ENCODE results near the gene CPLANE1.
"Not testable (repeated sequence)": the region's sequence is repeated elsewhere in the genome, so short reads cannot be mapped to it uniquely, and the experiment has no call there.

CPLANE1 gene

GRCh38 chr5:37207802-37208201 lies 41.4 kb downstream of the CPLANE1 start:
- DNase-seq: no peak

GRCh38 chr5:37206736-37207135 lies 42.4 kb downstream of the CPLANE1 start:
- no peak for DNase-seq

DNA sequence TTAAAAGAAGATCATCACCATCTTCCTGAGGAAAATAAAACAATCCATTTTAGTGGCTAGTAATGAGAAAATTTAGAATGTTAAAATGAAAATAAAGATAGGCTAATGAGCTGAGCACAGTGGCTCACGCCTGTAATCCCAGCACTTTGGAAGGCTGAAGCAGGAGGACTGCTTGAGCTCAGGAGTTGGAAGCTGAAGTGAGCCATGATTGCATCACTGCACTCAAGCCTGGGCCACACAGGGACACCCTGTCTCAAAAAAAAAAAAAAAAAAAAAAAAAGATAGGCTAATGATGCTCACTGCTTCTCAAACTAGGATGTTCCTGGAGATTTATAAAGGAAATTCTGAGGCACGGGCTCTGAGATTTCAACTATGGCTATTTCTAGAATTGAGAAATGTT lies 50.3 kb downstream of the CPLANE1 start:
- DNase-seq: no peak

- DNase-seq: no peak
Measured at GRCh38 chr5:37198061-37198460, 51.1 kb downstream of the CPLANE1 start.

DNA sequence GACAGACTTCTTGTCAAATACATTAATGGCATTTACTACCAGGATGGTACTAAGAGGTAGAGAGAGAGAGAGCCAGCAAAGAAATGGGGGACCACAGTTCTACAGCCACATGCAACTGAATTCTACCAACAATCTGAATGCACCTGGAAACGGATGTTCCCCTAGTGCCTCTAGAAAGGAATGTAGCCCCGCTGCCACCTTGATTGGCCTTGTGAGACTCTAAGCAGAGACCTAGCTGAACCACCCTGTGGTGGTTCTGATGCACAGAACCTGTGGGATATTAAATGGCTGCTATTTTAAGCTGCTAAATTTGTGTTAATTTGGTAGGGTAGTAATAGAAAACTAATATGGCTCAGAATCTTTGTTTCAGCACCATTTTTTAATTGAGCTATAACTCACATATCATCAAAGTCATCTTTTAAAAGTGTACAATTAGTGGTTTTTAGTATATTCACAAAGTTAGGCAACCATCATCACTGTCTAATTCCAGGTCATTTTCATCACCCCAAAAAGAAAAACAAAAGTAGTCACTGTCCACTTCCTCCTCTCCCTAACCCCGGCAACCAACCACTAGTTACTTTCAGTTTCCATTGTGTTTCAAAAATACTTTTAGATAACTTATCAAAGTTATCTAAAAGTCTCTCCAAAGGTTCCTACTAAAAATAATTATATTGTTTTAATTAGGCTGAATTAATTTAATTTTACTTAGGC lies 51.7 kb downstream of the CPLANE1 start:
- DNase-seq: no peak

DNA sequence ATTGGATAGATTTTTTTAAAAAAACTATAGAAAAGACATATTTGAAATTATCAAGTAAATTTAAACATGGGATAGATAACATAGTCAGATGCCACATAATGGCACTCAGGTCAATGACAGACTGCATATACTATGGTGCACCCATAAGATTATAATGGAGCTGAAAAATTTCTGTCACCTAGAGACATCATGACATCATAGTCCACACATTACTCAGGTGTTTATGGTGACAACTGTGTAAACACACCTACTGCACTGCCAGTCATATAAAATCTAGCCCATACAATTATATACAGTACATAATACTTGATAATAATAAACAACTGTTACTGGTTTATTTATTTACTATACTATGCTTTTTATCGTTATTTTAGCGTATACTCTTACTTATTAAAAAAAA lies 58.6 kb downstream of the CPLANE1 start:
- no peak for DNase-seq

DNA sequence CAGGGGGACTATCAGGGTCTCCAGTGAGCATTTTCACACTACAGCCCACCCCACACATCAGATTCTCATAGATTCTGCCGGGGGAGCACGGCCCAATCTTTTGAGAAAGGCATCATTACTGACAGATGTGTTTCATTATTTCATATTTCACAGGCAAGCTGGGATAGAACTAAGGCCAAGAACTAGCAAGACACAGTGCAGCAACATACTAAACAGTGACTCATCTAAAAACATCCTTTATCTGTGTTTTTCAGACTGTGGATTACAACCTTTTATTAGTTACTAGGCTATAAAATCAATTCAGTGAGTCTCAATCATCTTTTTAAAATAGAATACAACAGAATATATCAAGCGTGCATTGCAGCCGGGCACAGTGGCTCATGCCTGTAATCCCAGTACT lies 59.8 kb downstream of the CPLANE1 start:
- no peak for DNase-seq

DNA sequence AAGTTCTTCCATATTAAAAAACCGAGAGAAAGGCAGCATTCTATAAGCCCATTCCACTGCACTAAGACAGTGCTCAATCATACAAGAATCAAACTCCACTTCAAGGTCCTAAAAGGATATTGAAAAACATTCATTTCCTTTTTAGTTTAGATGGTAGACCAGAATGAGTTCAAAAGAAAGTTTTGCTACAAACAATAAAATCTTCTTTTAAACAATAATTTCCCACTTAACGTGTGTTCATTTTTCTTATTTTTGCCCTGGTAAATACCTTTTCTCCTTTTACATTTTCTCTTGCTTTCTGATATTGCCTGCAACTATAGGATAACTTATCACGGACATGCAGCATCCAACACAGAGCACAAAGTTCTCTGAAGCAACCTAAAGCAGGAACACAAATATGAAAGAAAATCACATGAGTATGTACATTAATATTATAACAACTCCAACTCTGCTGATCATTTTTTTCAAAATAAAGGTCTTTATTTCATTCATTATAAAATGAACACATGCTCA lies 61.7 kb downstream of the CPLANE1 start:
- no peak for DNase-seq

GRCh38 chr5:37184748-37185364 lies 64.3 kb downstream of the CPLANE1 start:
- DNase-seq: no peak

DNA sequence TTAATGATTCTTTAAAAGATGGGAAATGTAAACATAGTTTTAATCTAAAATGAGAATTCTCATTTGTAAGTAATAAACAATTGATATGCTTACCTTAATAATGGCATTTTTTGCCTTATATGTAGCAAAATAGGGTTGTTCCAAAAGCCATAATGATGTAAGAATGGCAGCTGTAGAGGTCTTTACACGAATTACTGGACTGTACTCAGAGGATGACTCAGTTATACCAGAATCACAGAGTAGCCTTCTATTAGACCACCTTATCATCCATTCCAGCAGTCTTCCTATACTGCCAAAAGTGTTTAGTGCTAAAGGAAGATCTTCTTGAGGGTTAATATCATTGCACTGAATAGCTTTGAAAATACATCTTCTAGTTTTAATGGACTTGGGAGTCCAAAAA lies 66.5 kb downstream of the CPLANE1 start:
- DNase-seq: no peak

DNA sequence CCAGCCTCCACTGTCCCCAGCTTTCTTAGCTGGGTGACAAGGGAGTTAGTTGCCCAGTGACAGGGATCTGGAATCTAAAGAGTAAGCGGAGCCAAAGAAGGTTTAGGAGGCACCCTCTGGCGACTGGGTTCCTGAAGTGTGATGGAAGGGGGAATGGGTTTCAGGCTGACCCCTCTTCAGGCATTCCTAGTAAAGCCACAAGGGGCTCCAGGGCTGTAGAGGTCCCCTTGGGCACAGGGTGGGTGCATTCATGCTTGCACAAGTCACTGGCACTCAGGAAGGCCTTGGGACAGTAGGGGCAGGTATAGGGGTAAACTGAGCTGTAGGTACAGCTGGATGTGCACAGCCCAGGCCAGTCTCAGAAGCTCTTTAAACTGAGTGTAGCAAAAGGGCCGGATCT lies 74.2 kb downstream of the CPLANE1 start:
- no peak for DNase-seq

DNA sequence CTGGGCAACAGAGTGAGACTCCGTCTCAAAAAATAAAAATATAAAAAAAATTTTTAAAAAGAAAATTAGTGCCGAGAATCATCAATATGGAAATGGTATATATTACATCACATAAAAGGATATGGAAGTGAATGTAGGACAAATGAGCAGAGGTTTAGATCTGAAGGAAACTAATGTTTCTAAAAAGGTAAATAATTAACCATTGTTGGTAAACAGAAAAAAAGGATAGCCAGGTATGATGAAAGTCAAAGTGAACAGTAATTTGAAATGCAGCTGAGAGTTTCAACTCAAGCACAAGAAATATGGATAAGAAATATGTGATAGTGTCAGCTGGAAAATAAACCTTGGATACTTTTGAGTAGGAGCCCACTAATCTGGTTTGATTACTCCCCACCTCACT lies 76.2 kb downstream of the CPLANE1 start:
- no peak for DNase-seq

- no peak for DNase-seq
Measured at GRCh38 chr5:37170856-37171255, 78.3 kb downstream of the CPLANE1 start.

GRCh38 chr5:37166197-37166596 lies 83.0 kb downstream of the CPLANE1 start:
- no peak for DNase-seq

DNA sequence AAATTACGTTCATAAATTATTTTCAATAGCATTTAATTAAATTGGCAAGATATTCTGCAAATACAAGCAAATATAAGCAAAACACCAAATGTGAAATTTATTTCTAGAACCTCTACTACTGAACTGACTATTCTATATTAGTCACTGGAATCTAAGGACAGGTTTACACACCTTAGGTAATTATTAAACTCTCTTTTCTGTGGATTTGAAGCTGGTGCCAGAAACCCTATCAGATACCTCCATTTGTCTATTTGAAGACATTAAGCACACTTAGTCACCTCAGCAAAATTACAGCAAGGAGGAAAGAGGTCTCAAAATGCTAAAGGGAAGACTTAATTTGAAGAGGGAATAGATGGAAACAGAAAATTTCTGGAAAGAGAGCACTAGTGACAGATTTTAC lies 83.4 kb downstream of the CPLANE1 start:
- no peak for DNase-seq

- no peak for DNase-seq
Measured at GRCh38 chr5:37153661-37154060, 95.5 kb downstream of the CPLANE1 start.

DNA sequence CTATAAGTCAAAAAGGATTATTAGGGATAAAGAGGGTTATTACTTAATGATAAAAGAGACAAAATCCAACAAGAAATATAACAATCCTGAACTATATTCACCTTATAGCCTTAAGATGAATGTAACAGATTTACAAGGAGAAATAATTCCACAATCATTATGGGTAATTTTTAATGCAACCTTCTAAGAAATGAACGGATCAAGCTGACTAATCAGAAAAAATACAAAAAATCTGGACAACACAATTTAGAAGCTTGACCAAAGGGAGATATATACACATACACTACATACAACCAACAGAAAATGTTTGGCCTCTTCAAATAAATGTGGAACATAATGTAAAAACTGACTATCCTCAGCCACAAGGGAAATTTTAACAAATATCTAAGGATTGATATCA lies 102.3 kb downstream of the CPLANE1 start:
- DNase-seq: no peak

DNA sequence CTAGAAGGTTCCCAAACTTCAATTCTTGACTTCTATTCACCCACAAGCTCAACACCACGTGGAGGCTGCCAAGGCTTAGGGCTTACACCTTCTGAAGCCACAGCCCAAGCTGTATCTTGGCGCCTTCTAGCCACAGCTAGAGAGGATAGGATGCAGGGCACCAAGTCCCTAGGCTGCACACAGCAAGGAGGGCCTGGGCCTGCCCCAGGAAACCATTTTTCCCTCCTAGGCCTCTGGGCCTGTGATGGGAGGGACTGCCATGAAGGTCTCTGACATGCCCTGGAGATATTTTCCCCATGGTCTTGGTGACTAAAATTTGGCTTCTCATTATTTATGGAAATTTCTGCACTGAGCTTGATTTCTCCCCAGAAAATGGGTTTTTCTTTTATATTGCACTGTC lies 112.5 kb downstream of the CPLANE1 start:
- DNase-seq: no peak

DNA sequence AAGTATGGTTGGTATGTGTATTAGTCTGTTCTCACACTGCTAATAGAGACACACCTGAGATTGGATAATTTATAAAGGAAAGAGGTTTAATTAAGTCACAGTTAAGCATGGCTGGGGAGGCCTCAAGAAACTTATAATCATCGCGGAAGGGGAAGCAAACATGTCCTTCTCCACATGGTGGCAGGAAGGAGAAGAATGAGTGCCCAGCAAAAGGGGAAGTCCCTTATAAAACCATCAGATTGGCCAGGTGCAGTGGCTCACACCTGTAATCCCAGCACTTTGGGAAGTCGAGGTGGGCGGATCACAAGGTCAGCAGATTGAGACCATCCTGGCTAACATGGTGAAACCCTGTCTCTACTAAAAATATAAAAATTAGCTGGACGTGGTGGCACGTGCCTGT lies 113.9 kb downstream of the CPLANE1 start:
- DNase-seq: not testable (repeated sequence)

- no peak for DNase-seq
Measured at GRCh38 chr5:37133939-37134338, 115.2 kb downstream of the CPLANE1 start.

DNA sequence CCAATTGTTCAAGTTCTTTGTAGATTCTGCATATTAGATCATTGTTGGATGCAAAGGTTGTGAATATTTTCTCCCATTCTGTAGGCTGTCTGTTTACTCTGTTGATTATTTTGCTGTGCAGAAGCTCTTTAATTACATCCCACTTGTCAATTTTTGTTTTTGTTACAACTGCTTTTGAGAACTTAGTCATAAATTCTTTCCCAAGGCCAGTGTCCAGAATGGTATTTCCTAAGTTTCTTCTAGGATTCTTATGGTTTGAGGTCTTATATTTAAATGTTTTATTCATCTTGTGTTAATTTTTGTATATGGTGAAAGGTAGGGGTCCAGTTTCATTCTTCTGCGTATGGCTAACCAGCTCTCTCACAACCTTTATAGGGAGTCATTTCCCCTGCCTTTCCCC lies 116.5 kb downstream of the CPLANE1 start:
- DNase-seq: no peak

DNA sequence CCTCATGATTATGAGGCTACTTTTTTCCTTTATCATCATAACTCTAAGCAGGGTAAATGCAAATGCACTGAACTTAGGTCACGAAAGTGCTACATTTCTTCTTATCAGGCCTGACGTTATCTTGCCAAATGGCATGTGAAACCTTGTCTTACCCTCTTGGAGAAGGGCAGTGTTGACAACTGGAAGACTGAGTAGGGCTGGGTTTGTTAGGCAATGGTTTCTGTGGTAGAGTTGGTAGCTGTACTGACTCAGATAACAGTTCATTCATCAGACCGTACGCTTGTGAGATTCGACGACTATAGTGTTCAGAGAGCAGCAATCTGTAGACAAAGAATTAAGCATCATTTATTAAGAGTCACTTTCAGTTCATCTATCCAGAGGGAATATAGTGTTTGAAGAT lies 127.7 kb downstream of the CPLANE1 start:
- no peak for DNase-seq

DNA sequence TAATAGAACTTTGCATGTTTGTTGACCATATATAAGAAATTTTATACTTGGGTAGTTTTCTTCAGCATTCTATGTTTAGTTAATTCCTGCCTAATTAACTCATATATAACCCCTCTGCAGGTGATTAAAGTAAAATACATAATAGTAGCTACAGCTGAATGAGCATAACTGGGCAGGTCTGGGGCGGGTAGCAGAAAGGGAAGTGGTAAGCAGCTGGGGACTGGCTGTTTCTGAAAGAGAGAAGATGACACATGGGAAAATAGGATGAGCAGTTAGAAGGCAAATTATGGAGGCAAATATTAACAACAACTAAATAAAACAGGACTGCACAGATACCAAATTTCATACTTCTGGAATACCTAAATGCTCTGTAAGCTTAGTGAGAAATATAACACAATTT lies 128.1 kb downstream of the CPLANE1 start:
- DNase-seq: no peak

- no peak for DNase-seq
Measured at GRCh38 chr5:37120270-37120669, 128.9 kb downstream of the CPLANE1 start.

DNA sequence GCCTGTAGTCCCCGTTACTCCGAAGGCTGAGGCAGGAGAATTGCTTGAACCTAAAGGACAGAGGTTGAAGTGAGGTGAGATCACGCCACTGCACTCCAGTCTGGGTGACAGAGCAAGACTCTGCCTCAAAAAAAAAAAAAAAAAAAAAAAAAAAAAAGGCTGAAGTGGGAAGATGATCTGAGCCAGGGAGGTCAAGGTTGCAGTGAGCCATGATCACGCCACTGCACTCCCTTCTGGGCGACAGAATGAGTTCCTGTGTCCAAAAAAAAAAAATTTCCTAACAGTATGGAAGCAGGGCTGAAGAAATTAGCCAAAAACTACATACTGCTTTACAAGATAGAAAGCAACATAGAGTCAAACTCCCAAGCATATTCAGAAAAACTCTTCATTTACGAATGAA lies 132.8 kb downstream of the CPLANE1 start:
- DNase-seq: no peak

All from NCI-H2029 treated with DMSO at 0.1 percent for 48 hours (cell line).